OCI-LY1 (cell line): ENCODE results near the gene CIDEC.
A peak's percentile ranks its signal among the peaks of the same experiment; 100 is the strongest.

ENCODE experiments used
- H2AFZ ChIP-seq: fragments of 200-600 bp; sonication (generic), shearing (Covaris generic); 2 replicates; pipeline ENCODE4 v1.6.0; 2014; ENCODE audit warnings: antibody characterized with exemption, mild to moderate bottlenecking, low read length
- H3F3A ChIP-seq: fragments of 200-600 bp; sonication (generic), shearing (Covaris generic); 2 replicates; pipeline ENCODE4 v1.6.0; 2014; ENCODE audit warnings: mild to moderate bottlenecking, antibody characterized with exemption, low read length, moderate library complexity; ENCODE audit not compliant: insufficient read depth
- H3K27ac ChIP-seq: fragments of 200-600 bp; sonication (generic); 2 replicates; pipeline ENCODE4 v1.5.1; 2014; ENCODE audit warnings: low read length, mixed run types, mild to moderate bottlenecking, low read depth; ENCODE audit not compliant: poor library complexity, severe bottlenecking
- H3K27me3 ChIP-seq: fragments of 200-600 bp; sonication (generic); 2 replicates; pipeline ENCODE4 v1.6.0; 2014; ENCODE audit warnings: antibody characterized with exemption, mild to moderate bottlenecking, low read length, moderate library complexity; ENCODE audit not compliant: insufficient read depth
- H3K36me3 ChIP-seq: fragments of 200-600 bp; sonication (generic); 2 replicates; pipeline ENCODE4 v1.6.1; 2014; ENCODE audit warnings: mild to moderate bottlenecking, antibody characterized with exemption, low read length, moderate library complexity, mixed read lengths; ENCODE audit not compliant: insufficient read depth
- H3K4me1 ChIP-seq: fragments of 200-600 bp; sonication (generic); 2 replicates; pipeline ENCODE4 v1.5.1; 2014; ENCODE audit warnings: mild to moderate bottlenecking, low read length, moderate library complexity; ENCODE audit not compliant: insufficient read depth, severe bottlenecking
- H3K4me2 ChIP-seq: fragments of 200-600 bp; sonication (generic), shearing (Covaris generic); 2 replicates; pipeline ENCODE4 v1.6.1; 2014; ENCODE audit warnings: low read length
- H3K4me3 ChIP-seq: fragments of 200-600 bp; sonication (generic); 2 replicates; pipeline ENCODE4 v1.5.1; 2014; ENCODE audit warnings: low read length, low read depth, mild to moderate bottlenecking, mixed read lengths; ENCODE audit not compliant: poor library complexity, severe bottlenecking
- H3K79me2 ChIP-seq: fragments of 200-600 bp; shearing (Covaris generic); 2 replicates; pipeline ENCODE4 v1.6.1; 2016; ENCODE audit warnings: mixed run types, low read length, mixed read lengths; ENCODE audit not compliant: insufficient read depth
- H3K9ac ChIP-seq: fragments of 200-600 bp; sonication (generic), shearing (Covaris generic); 2 replicates; pipeline ENCODE4 v1.6.1; 2014; ENCODE audit warnings: mild to moderate bottlenecking, low read length, mixed read lengths
- H3K9me2 ChIP-seq: fragments of 200-600 bp; sonication (generic), shearing (Covaris generic); 2 replicates; pipeline ENCODE4 v1.6.1; 2014; ENCODE audit warnings: low read depth, mild to moderate bottlenecking, low read length, mixed read lengths
- H3K9me3 ChIP-seq: fragments of 200-600 bp; shearing (Covaris generic); 2 replicates; pipeline ENCODE4 v1.6.1; 2014; ENCODE audit warnings: low read length, mixed read lengths
- H4K20me1 ChIP-seq: fragments of 200-600 bp; sonication (generic), shearing (Covaris generic); 2 replicates; pipeline ENCODE4 v1.6.0; 2016; ENCODE audit warnings: mild to moderate bottlenecking, low read length; ENCODE audit not compliant: insufficient read depth
- CTCF ChIP-seq: fragments of 200-600 bp; sonication (generic), shearing (Covaris generic); IDR thresholded peaks from 2 replicates; pipeline ENCODE4 v1.5.1; 2017; ENCODE audit warnings: mild to moderate bottlenecking, antibody characterized with exemption, low read length, moderate library complexity, mixed read lengths
- EZH2 ChIP-seq: fragments of 200-600 bp; sonication (generic), shearing (Covaris generic); IDR thresholded peaks from 2 replicates; pipeline ENCODE4 v1.8.0; 2017; ENCODE audit warnings: borderline replicate concordance, mixed run types, mild to moderate bottlenecking, antibody characterized with exemption, low read length, moderate library complexity, mixed read lengths

Gene CIDEC

GRCh38 chr3:9828801-9829755 is 51.0 kb downstream of the CIDEC start:
- Histone ChIP-seq H3K4me2 (no peak overlapping the region), H3K36me3 (peaks cover 37% of the 10 kb centered on the region), H4K20me1 (no peaks in the 10 kb centered on the region), H2AFZ (no peak overlapping the region), H3K79me2 (no peaks in the 10 kb centered on the region), H3K4me1 (no peaks in the 10 kb centered on the region), H3K27ac (no peak overlapping the region), H3K9ac (no peak overlapping the region), H3K9me2 (no peaks in the 10 kb centered on the region), H3K4me3 (no peak overlapping the region), H3K9me3 (no peaks in the 10 kb centered on the region), H3F3A (no peaks in the 10 kb centered on the region), H3K27me3 (no peaks in the 10 kb centered on the region)
- TF ChIP-seq EZH2 (no peak), CTCF (no peak)

- Histone ChIP-seq H3K27me3 (no peaks in the 10 kb centered on the region), H3F3A (no peaks in the 10 kb centered on the region), H3K4me2 (no peak overlapping the region), H3K9me3 (no peaks in the 10 kb centered on the region), H3K9me2 (no peaks in the 10 kb centered on the region), H3K36me3 (peaks cover 22% of the 10 kb centered on the region), H3K4me3 (no peak overlapping the region), H3K4me1 (no peaks in the 10 kb centered on the region), H4K20me1 (no peaks in the 10 kb centered on the region), H3K9ac (no peak overlapping the region), H3K27ac (no peak overlapping the region), H2AFZ (no peak overlapping the region), H3K79me2 (no peaks in the 10 kb centered on the region)
- TF ChIP-seq EZH2 (no peak), CTCF (peak; percentile 49)
Observed at GRCh38 chr3:9826815-9827573, 53.1 kb downstream of the CIDEC start.

- Histone ChIP-seq H4K20me1 (no peaks in the 10 kb centered on the region), H3K4me3 (no peak overlapping the region), H3K36me3 (peaks cover 16% of the 10 kb centered on the region), H3K27ac (no peak overlapping the region), H3K4me2 (no peak overlapping the region), H3K9me2 (no peaks in the 10 kb centered on the region), H3F3A (no peaks in the 10 kb centered on the region), H2AFZ (no peak overlapping the region), H3K4me1 (no peaks in the 10 kb centered on the region), H3K27me3 (no peaks in the 10 kb centered on the region), H3K79me2 (no peaks in the 10 kb centered on the region), H3K9ac (no peak overlapping the region), H3K9me3 (no peaks in the 10 kb centered on the region)
- TF ChIP-seq CTCF: no peak
- no peak for TF ChIP-seq EZH2
Observed at GRCh38 chr3:9825451-9826040, 54.5 kb downstream of the CIDEC start.
